WI38 (cell line): ENCODE results near the gene SCAPER.

ENCODE experiments used
- H3K4me3 ChIP-seq: 2 replicates; pipeline ENCODE4 v1.5.1; 2011; ENCODE audit warnings: low read depth, mild to moderate bottlenecking, control low read depth, low read length
- CTCF ChIP-seq: IDR thresholded peaks from 2 replicates; pipeline ENCODE4 v1.5.1; 2012; ENCODE audit warnings: low read depth, mild to moderate bottlenecking, control low read depth, low read length

Gene SCAPER

DNA sequence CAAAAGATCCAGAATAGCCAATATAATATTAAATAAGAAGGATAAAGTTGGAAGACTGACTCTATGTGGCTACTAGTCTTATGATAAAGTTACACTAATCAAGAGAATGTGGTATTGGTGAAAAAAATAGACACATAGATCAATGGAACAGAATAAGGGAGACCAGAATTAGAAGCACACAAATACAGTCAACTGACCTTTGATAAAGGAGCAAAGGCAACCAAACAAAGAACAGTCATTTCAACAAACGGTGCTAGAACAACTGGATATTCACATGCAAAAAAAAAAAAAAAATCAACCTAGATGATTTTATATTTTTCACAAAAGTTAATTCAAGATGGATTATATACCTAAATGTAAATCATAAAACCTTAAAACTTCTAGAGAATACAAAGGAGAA is 422.1 kb downstream of the SCAPER start:
- no peak overlapping the region for H3K4me3 ChIP-seq
- no peak for TF ChIP-seq CTCF

GRCh38 chr15:76480267-76480666 is 424.9 kb downstream of the SCAPER start:
- no peak for TF ChIP-seq CTCF
- H3K4me3 ChIP-seq: no peak overlapping the region

GRCh38 chr15:76470691-76471090 is 434.4 kb downstream of the SCAPER start:
- H3K4me3 ChIP-seq: no peak overlapping the region
- no peak for TF ChIP-seq CTCF

DNA sequence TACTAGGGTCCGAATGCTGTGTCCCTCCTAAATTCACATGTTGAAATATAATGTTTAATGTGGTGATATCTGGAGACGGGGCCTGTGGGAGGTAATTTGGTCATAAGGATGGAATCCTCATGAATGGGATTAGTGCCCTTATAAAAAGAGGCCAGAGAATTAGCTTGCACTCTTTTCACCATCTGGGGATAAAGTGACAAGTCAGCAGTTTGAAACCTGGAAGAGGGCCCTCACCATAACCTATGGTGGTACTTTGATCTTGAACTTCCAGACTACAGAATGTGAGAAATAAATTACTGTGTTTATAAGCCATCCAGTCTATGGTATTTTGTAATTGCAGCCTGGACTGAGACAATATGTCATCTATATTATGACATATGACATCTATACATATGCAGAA is 436.4 kb downstream of the SCAPER start:
- no peak for TF ChIP-seq CTCF
- no peak overlapping the region for H3K4me3 ChIP-seq

GRCh38 chr15:76467136-76467535 is 438.0 kb downstream of the SCAPER start:
- TF ChIP-seq CTCF: no peak
- H3K4me3 ChIP-seq: no peak overlapping the region

- no peak for TF ChIP-seq CTCF
- no peak overlapping the region for H3K4me3 ChIP-seq
Observed at GRCh38 chr15:76465728-76466127, 439.4 kb downstream of the SCAPER start.

GRCh38 chr15:76464247-76464646 is 440.9 kb downstream of the SCAPER start:
- no peak overlapping the region for H3K4me3 ChIP-seq
- TF ChIP-seq CTCF: no peak
